HG03175 (cell line): ENCODE measurements around the gene CRY1.
A peak's percentile ranks its signal among the peaks of the same experiment; 100 is the strongest.

Experiments
- ATAC-seq: cut with Tn5 transposase; IDR thresholded peaks from one replicate; pipeline ENCODE4 v1.9.1; 2021; ENCODE audit warnings: mild to moderate bottlenecking, moderate library complexity; ENCODE audit not compliant: unreplicated experiment

CRY1 gene

GRCh38 chr12:107093417-107094182, at the start of gene CRY1:
TSS of gene CRY1 (minus strand) at chr12:107093549. CDS start at chr12:107092961, 588 bp downstream.
- ATAC-seq: peak; percentile 85

- no peak for ATAC-seq
Measured at GRCh38 chr12:107139787-107140186, 46.4 kb upstream of the CRY1 start.

GRCh38 chr12:107138990-107139389, 45.6 kb upstream of the CRY1 start:
- no peak for ATAC-seq

- ATAC-seq: no peak
Measured at GRCh38 chr12:107135177-107135576, 41.8 kb upstream of the CRY1 start.

- ATAC-seq: no peak
Measured at GRCh38 chr12:107134558-107134957, 41.2 kb upstream of the CRY1 start.

GRCh38 chr12:107133462-107133861, 40.1 kb upstream of the CRY1 start:
- no peak for ATAC-seq

- no peak for ATAC-seq
Measured at GRCh38 chr12:107131832-107132616, 38.7 kb upstream of the CRY1 start.

GRCh38 chr12:107130830-107131611, 37.7 kb upstream of the CRY1 start:
- ATAC-seq: no peak

- ATAC-seq: no peak
Measured at GRCh38 chr12:107129315-107129930, 36.1 kb upstream of the CRY1 start.

- no peak for ATAC-seq
Measured at GRCh38 chr12:107127482-107128430, 34.4 kb upstream of the CRY1 start.

- ATAC-seq: no peak
Measured at GRCh38 chr12:107126796-107127481, 33.6 kb upstream of the CRY1 start.

- no peak for ATAC-seq
Measured at GRCh38 chr12:107125833-107126232, 32.5 kb upstream of the CRY1 start.

- ATAC-seq: no peak
Measured at GRCh38 chr12:107122452-107122958, 29.2 kb upstream of the CRY1 start.

- ATAC-seq: no peak
Measured at GRCh38 chr12:107119091-107119490, 25.7 kb upstream of the CRY1 start.

- ATAC-seq: no peak
Measured at GRCh38 chr12:107118624-107119023, 25.3 kb upstream of the CRY1 start.

- no peak for ATAC-seq
Measured at GRCh38 chr12:107115119-107115518, 21.8 kb upstream of the CRY1 start.

- no peak for ATAC-seq
Measured at GRCh38 chr12:107111314-107111713, 18.0 kb upstream of the CRY1 start.

GRCh38 chr12:107109726-107110719, 16.7 kb upstream of the CRY1 start:
- ATAC-seq: no peak
